ENCODE results near the gene LRP1B. TPM values are rescaled to one million over a fixed set of nuclear protein-coding genes. Genes with fewer than 3 reads are reported as not detected.

The LRP1B gene
- total and polyA plus RNA-seq, 2 donors (not counting 1 experiment from before 2014, with no cell fraction given): under 0.01 to 0.01 TPM

GRCh38 chr2:140509765-140510164, 1621.1 kb downstream of the LRP1B start:
- no peak overlapping the region for H2AFZ ChIP-seq (ENCODE audit: low read length)
- no peak overlapping the region for H3K27ac ChIP-seq (ENCODE audit: insufficient read depth, low read length)
- no peaks in the 10 kb centered on the region for H3K27me3 ChIP-seq (ENCODE audit: control insufficient read depth, insufficient read depth, low read length)
- H3K4me1 ChIP-seq (ENCODE audit: control insufficient read depth, extremely low read depth, insufficient read depth, low read length): no peaks in the 10 kb centered on the region
- H3K9me3 ChIP-seq (ENCODE audit: control insufficient read depth, insufficient read depth, low read depth, low read length): no peaks in the 10 kb centered on the region
- H3K36me3 ChIP-seq (ENCODE audit: control insufficient read depth, insufficient read depth, low read length): no peaks in the 10 kb centered on the region
- H3K9ac ChIP-seq (ENCODE audit: insufficient read depth, low read length): no peak overlapping the region
- H3K4me3 ChIP-seq (replicated peaks in 1 of 4; ENCODE audit: control extremely low read depth in 1 of 4, insufficient read depth in 1 of 4, low read depth in 3 of 4, low read length in 4 of 4): no peak overlapping the region
- no peak overlapping the region for H3K4me2 ChIP-seq (ENCODE audit: extremely low read depth, insufficient read depth, low read length)
- H3K79me2 ChIP-seq (ENCODE audit: control insufficient read depth, insufficient read depth, low read length): no peaks in the 10 kb centered on the region
- TF ChIP-seq EZH2 (IDR thresholded peaks at IDR 0.05; ENCODE audit: low read length, missing control alignments): no peak
- no peak for TF ChIP-seq CTCF (conservative IDR thresholded peaks at IDR 0.05 in 1 of 2, IDR thresholded peaks at IDR 0.05 in 1 of 2; ENCODE audit: low read depth in 1 of 2, low read length in 2 of 2)
- DNase-seq (ENCODE audit: low read depth in 2 of 2): no peak
- no peaks in the 10 kb centered on the region for H4K20me1 ChIP-seq (ENCODE audit: control insufficient read depth, extremely low read depth, insufficient read depth, low read length)

- H3K27me3 ChIP-seq (ENCODE audit: control insufficient read depth, insufficient read depth, low read length): no peaks in the 10 kb centered on the region
- no peak overlapping the region for H3K9ac ChIP-seq (ENCODE audit: insufficient read depth, low read length)
- no peak overlapping the region for H3K4me3 ChIP-seq (replicated peaks in 1 of 4; ENCODE audit: control extremely low read depth in 1 of 4, insufficient read depth in 1 of 4, low read depth in 3 of 4, low read length in 4 of 4)
- no peaks in the 10 kb centered on the region for H3K9me3 ChIP-seq (ENCODE audit: control insufficient read depth, insufficient read depth, low read depth, low read length)
- DNase-seq (ENCODE audit: low read depth in 2 of 2): no peak
- no peaks in the 10 kb centered on the region for H3K36me3 ChIP-seq (ENCODE audit: control insufficient read depth, insufficient read depth, low read length)
- no peak overlapping the region for H2AFZ ChIP-seq (ENCODE audit: low read length)
- H3K4me2 ChIP-seq (ENCODE audit: extremely low read depth, insufficient read depth, low read length): no peak overlapping the region
- H3K79me2 ChIP-seq (ENCODE audit: control insufficient read depth, insufficient read depth, low read length): no peaks in the 10 kb centered on the region
- TF ChIP-seq CTCF (conservative IDR thresholded peaks at IDR 0.05 in 1 of 2, IDR thresholded peaks at IDR 0.05 in 1 of 2; ENCODE audit: low read depth in 1 of 2, low read length in 2 of 2): no peak
- TF ChIP-seq EZH2 (IDR thresholded peaks at IDR 0.05; ENCODE audit: low read length, missing control alignments): no peak
- no peak overlapping the region for H3K27ac ChIP-seq (ENCODE audit: insufficient read depth, low read length)
- no peaks in the 10 kb centered on the region for H3K4me1 ChIP-seq (ENCODE audit: control insufficient read depth, extremely low read depth, insufficient read depth, low read length)
- no peaks in the 10 kb centered on the region for H4K20me1 ChIP-seq (ENCODE audit: control insufficient read depth, extremely low read depth, insufficient read depth, low read length)
Observed at GRCh38 chr2:140508756-140509155, 1622.1 kb downstream of the LRP1B start.

GRCh38 chr2:140506606-140507005, 1624.2 kb downstream of the LRP1B start:
- Histone ChIP-seq H3K4me2 (ENCODE audit: extremely low read depth, insufficient read depth, low read length) (no peak overlapping the region), H3K4me1 (ENCODE audit: control insufficient read depth, extremely low read depth, insufficient read depth, low read length) (no peaks in the 10 kb centered on the region), H3K79me2 (ENCODE audit: control insufficient read depth, insufficient read depth, low read length) (no peaks in the 10 kb centered on the region), H3K27me3 (ENCODE audit: control insufficient read depth, insufficient read depth, low read length) (no peaks in the 10 kb centered on the region), H3K4me3 (replicated peaks in 1 of 4; ENCODE audit: control extremely low read depth in 1 of 4, insufficient read depth in 1 of 4, low read depth in 3 of 4, low read length in 4 of 4) (no peak overlapping the region), H3K36me3 (ENCODE audit: control insufficient read depth, insufficient read depth, low read length) (no peaks in the 10 kb centered on the region), H4K20me1 (ENCODE audit: control insufficient read depth, extremely low read depth, insufficient read depth, low read length) (no peaks in the 10 kb centered on the region), H3K9ac (ENCODE audit: insufficient read depth, low read length) (no peak overlapping the region), H3K9me3 (ENCODE audit: control insufficient read depth, insufficient read depth, low read depth, low read length) (no peaks in the 10 kb centered on the region), H3K27ac (ENCODE audit: insufficient read depth, low read length) (no peak overlapping the region), H2AFZ (ENCODE audit: low read length) (no peak overlapping the region)
- TF ChIP-seq EZH2 (IDR thresholded peaks at IDR 0.05; ENCODE audit: low read length, missing control alignments) (no peak), CTCF (conservative IDR thresholded peaks at IDR 0.05 in 1 of 2, IDR thresholded peaks at IDR 0.05 in 1 of 2; ENCODE audit: low read depth in 1 of 2, low read length in 2 of 2) (no peak)
- peak; percentile 73 to 80 for DNase-seq (ENCODE audit: low read depth in 2 of 2)

Data from fibroblast of lung (primary cell).